ENCODE measurements around the gene CYB561D1.

CYB561D1 gene

GRCh38 chr1:109527846-109528695 lies 34.2 kb downstream of the CYB561D1 start:
- DNase-seq (ENCODE audit: low read depth in 3 of 3, low spot score in 1 of 3), result no peak

- no peak for DNase-seq (ENCODE audit: low read depth in 3 of 3, low spot score in 1 of 3)
Measured at GRCh38 chr1:109528712-109529111, 34.8 kb downstream of the CYB561D1 start.

GRCh38 chr1:109529881-109530456 lies 36.1 kb downstream of the CYB561D1 start:
- no peak for DNase-seq (ENCODE audit: low read depth in 3 of 3, low spot score in 1 of 3)

- no peak for DNase-seq (ENCODE audit: low read depth in 3 of 3, low spot score in 1 of 3)
Measured at GRCh38 chr1:109530457-109531087, 36.7 kb downstream of the CYB561D1 start.

GRCh38 chr1:109531380-109531779 lies 37.5 kb downstream of the CYB561D1 start:
- DNase-seq (ENCODE audit: low read depth in 3 of 3, low spot score in 1 of 3), result no peak

- DNase-seq (ENCODE audit: low read depth in 3 of 3, low spot score in 1 of 3), result no peak
Measured at GRCh38 chr1:109531826-109532364, 38.0 kb downstream of the CYB561D1 start.

GRCh38 chr1:109532365-109533136 lies 38.7 kb downstream of the CYB561D1 start:
- DNase-seq (ENCODE audit: low read depth in 3 of 3, low spot score in 1 of 3), result peak; percentile 82 to 92 (median 83)

- no peak for DNase-seq (ENCODE audit: low read depth in 3 of 3, low spot score in 1 of 3)
Measured at GRCh38 chr1:109534307-109534858, 40.5 kb downstream of the CYB561D1 start.

GRCh38 chr1:109535481-109535880 lies 41.6 kb downstream of the CYB561D1 start:
- no peak for DNase-seq (ENCODE audit: low read depth in 3 of 3, low spot score in 1 of 3)

GRCh38 chr1:109535971-109536491 lies 42.1 kb downstream of the CYB561D1 start:
- no peak for DNase-seq (ENCODE audit: low read depth in 3 of 3, low spot score in 1 of 3)

GRCh38 chr1:109537450-109538178 lies 43.7 kb downstream of the CYB561D1 start:
- DNase-seq (ENCODE audit: low read depth in 3 of 3, low spot score in 1 of 3), result no peak

- no peak for DNase-seq (ENCODE audit: low read depth in 3 of 3, low spot score in 1 of 3)
Measured at GRCh38 chr1:109538827-109539555, 45.1 kb downstream of the CYB561D1 start.

GRCh38 chr1:109539676-109540075 lies 45.8 kb downstream of the CYB561D1 start, which contains the start of gene GPR61:
Gene GPR61 (plus strand): TSS chr1:109539872. CDS start chr1:109543023, 3,151 bp downstream.
- no peak for DNase-seq (ENCODE audit: low read depth in 3 of 3, low spot score in 1 of 3)

- DNase-seq (ENCODE audit: low read depth in 3 of 3, low spot score in 1 of 3), result no peak
Measured at GRCh38 chr1:109541102-109541501, 47.2 kb downstream of the CYB561D1 start.

- DNase-seq (ENCODE audit: low read depth in 3 of 3, low spot score in 1 of 3), result no peak
Measured at GRCh38 chr1:109542657-109543056, 48.8 kb downstream of the CYB561D1 start.

GRCh38 chr1:109543283-109543987 lies 49.5 kb downstream of the CYB561D1 start:
- no peak for DNase-seq (ENCODE audit: low read depth in 3 of 3, low spot score in 1 of 3)

GRCh38 chr1:109543988-109544735 lies 50.3 kb downstream of the CYB561D1 start:
- no peak for DNase-seq (ENCODE audit: low read depth in 3 of 3, low spot score in 1 of 3)
